ENCODE data around the gene VARS2.
"Not testable (repeated sequence)": the region's sequence is repeated elsewhere in the genome, so short reads cannot be mapped to it uniquely, and the experiment has no call there.

VARS2 gene

GRCh38 chr6:30895343-30895742 lies 18.7 kb upstream of the VARS2 start:
- no peak overlapping the region for H3K27ac ChIP-seq
- no peak for DNase-seq (ENCODE audit: low read depth, low spot score)

- no peak for DNase-seq (ENCODE audit: low read depth, low spot score)
- H3K27ac ChIP-seq: no peak overlapping the region
Observed at GRCh38 chr6:30896541-30896940, 17.5 kb upstream of the VARS2 start.

- no peak overlapping the region for H3K27ac ChIP-seq
- DNase-seq (ENCODE audit: low read depth, low spot score): no peak
Observed at GRCh38 chr6:30897882-30898281, 16.2 kb upstream of the VARS2 start.

- no peak for DNase-seq (ENCODE audit: low read depth, low spot score)
- no peak overlapping the region for H3K27ac ChIP-seq
Observed at GRCh38 chr6:30898750-30899360, 15.2 kb upstream of the VARS2 start.

GRCh38 chr6:30900863-30901417 lies 13.1 kb upstream of the VARS2 start:
- peak overlapping the region; percentile 26 for H3K27ac ChIP-seq
- DNase-seq (ENCODE audit: low read depth, low spot score): no peak

GRCh38 chr6:30901436-30901835 lies 12.6 kb upstream of the VARS2 start:
- DNase-seq (ENCODE audit: low read depth, low spot score): no peak
- H3K27ac ChIP-seq: peak overlapping the region; percentile 26

- not testable (repeated sequence) for DNase-seq (ENCODE audit: low read depth, low spot score)
- H3K27ac ChIP-seq: peak overlapping the region; percentile 26
Observed at GRCh38 chr6:30902196-30902595, 11.8 kb upstream of the VARS2 start.

GRCh38 chr6:30902709-30903108 lies 11.3 kb upstream of the VARS2 start:
- peak overlapping the region; percentile 26 for H3K27ac ChIP-seq
- DNase-seq (ENCODE audit: low read depth, low spot score): no peak

GRCh38 chr6:30903236-30903635 lies 10.8 kb upstream of the VARS2 start:
- DNase-seq (ENCODE audit: low read depth, low spot score): no peak
- peak overlapping the region; percentile 26 for H3K27ac ChIP-seq

- DNase-seq (ENCODE audit: low read depth, low spot score): not testable (repeated sequence)
- H3K27ac ChIP-seq: peak overlapping the region; percentile 50
Observed at GRCh38 chr6:30907290-30907757, 6.7 kb upstream of the VARS2 start.

GRCh38 chr6:30907758-30908591 lies 6.1 kb upstream of the VARS2 start, which contains the start of gene GTF2H4:
Gene GTF2H4 (plus strand): TSS chr6:30908207.
- H3K27ac ChIP-seq: peak within 1 kb of the TSS; percentile 50
- DNase-seq (ENCODE audit: low read depth, low spot score): peak; percentile 95

GRCh38 chr6:30908700-30909099 lies 5.3 kb upstream of the VARS2 start:
- no peak overlapping the region for H3K27ac ChIP-seq
- no peak for DNase-seq (ENCODE audit: low read depth, low spot score)

- H3K27ac ChIP-seq; DNase-seq (ENCODE audit: low read depth, low spot score): not testable (repeated sequence)
Observed at GRCh38 chr6:30910473-30910872, 3.6 kb upstream of the VARS2 start.

- peak overlapping the region; percentile 71 for H3K27ac ChIP-seq
- DNase-seq (ENCODE audit: low read depth, low spot score): no peak
Observed at GRCh38 chr6:30912746-30913520, 1.1 kb upstream of the VARS2 start.

GRCh38 chr6:30913721-30914075 lies 340 bp upstream of the VARS2 start:
- peak overlapping the region; percentile 71 for H3K27ac ChIP-seq
- no peak for DNase-seq (ENCODE audit: low read depth, low spot score)

GRCh38 chr6:30914854-30915590 lies 984 bp downstream of the VARS2 start:
- DNase-seq (ENCODE audit: low read depth, low spot score): no peak
- H3K27ac ChIP-seq: peak overlapping the region; percentile 71

- DNase-seq (ENCODE audit: low read depth, low spot score): no peak
- H3K27ac ChIP-seq: peak overlapping the region; percentile 71
Observed at GRCh38 chr6:30915591-30915946, 1.5 kb downstream of the VARS2 start.

- DNase-seq (ENCODE audit: low read depth, low spot score): no peak
- no peak overlapping the region for H3K27ac ChIP-seq
Observed at GRCh38 chr6:30917041-30917440, 3.0 kb downstream of the VARS2 start.

- no peak for DNase-seq (ENCODE audit: low read depth, low spot score)
- no peak overlapping the region for H3K27ac ChIP-seq
Observed at GRCh38 chr6:30917487-30917886, 3.4 kb downstream of the VARS2 start.

- no peak overlapping the region for H3K27ac ChIP-seq
- DNase-seq (ENCODE audit: low read depth, low spot score): no peak
Observed at GRCh38 chr6:30918670-30919069, 4.6 kb downstream of the VARS2 start.
